ENCODE results near the gene PEX3.
"Not testable (repeated sequence)": the region's sequence is repeated elsewhere in the genome, so short reads cannot be mapped to it uniquely, and the experiment has no call there.

PEX3 gene

DNA sequence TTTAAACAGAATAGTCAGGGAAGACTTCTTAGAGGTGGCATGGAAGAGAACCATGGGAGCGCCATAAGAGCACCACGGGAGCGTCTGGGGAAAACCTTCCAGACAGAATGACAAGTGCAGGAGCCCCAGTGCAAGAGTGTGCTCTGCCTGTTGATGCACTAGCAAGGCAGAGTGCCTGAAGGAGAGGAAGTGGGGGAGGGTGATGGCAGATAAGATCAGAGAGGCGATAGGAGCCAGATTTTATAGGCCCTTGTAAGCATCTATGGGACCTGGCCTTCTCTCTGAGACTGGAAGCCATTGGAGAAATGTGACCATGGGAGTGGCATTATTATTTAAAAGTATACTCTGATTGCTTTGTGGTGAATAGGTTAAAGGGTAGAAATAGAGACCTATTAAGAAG lies 47.8 kb downstream of the PEX3 start:
- in situ Hi-C loops (cut with HindIII; ENCODE audit: low pct_unique_long_range_greater_than_20kb, low sequenced_read_pairs), result no loop called here
- no peak for TF ChIP-seq JUND (IDR thresholded peaks at IDR 0.05; ENCODE audit: low read depth)
- no peak for DNase-seq (ENCODE audit: low read depth in 1 of 2, low spot score in 1 of 2)

DNA sequence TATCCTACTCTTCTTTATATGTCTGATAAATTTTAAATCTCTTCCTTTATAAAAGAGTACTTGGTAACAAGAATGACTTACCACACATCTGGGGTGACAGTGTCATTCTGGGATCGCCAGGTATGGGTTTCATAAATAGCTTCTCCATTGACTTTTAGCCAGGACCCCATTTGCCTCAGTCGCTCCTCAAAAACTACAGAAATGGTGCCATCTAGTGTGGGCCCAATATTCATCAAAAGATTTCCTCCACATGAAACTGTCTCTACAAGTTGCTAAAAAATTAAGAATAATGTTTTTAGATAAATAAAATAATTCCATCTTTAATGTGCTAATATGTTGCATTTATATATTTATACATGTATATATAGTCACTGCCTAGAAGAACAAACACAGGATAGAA lies 51.2 kb downstream of the PEX3 start:
- in situ Hi-C loops (cut with HindIII; ENCODE audit: low pct_unique_long_range_greater_than_20kb, low sequenced_read_pairs), result no loop called here
- no peak for DNase-seq (ENCODE audit: low read depth in 1 of 2, low spot score in 1 of 2)
- TF ChIP-seq JUND (IDR thresholded peaks at IDR 0.05; ENCODE audit: low read depth), result no peak

DNA sequence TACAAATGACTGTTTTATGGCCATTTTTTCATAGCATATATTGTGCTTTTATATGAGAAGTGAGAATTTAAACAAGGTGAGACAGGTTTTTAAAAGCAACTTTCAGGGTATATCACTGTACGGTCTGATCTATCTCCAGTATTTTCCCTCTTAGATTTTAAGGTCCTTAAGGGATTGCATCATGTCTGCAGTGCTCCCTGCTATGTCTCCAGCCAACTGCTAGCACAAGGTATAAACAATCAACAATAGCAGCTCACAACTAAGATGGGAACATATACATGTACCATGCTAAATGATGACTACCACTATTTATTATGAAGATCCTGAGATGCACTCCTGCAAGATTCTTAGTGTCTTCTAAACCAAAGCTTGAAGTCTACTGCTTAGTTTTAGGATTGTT lies 53.8 kb downstream of the PEX3 start:
- in situ Hi-C loops (cut with HindIII; ENCODE audit: low pct_unique_long_range_greater_than_20kb, low sequenced_read_pairs), result no loop called here
- no peak for DNase-seq (ENCODE audit: low read depth in 1 of 2, low spot score in 1 of 2)
- no peak for TF ChIP-seq JUND (IDR thresholded peaks at IDR 0.05; ENCODE audit: low read depth)

DNA sequence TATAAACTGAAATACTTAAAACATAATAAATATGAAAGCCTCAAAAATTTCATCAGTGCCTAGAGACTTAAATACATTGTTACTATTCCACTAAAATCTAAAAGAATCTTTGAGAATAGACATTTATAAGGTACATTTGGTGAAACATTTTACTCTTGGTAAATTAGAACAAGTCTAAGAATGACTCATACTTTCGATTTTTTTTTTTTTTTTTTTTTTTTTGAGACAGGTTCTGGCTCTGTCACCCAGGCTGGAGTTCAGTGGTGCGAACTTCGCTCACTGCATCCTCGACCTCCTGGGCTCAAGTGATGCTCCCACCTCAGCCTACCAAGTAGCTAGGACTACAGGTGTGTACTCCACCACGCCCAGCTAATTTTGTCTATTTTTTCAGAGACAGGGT lies 54.5 kb downstream of the PEX3 start:
- in situ Hi-C loops (cut with HindIII; ENCODE audit: low pct_unique_long_range_greater_than_20kb, low sequenced_read_pairs), result no loop called here

DNA sequence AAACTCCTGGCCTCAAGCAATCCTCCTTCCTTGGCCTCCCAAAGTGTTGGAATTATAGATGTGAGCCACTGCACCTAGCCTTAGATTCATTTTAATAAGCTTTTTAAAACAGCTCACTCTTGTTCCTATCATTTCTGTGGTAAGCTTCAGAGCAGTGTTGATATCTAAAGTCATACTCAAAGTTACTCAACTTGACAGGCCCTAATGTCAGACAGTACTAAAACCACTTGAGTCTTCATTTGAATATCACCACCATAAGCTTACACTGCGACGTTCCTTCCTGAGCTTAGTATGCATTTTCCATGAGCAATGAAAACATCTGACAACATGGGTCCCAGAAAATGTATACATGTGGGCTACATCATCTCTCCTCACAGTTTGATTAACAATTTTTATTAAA lies 54.9 kb downstream of the PEX3 start:
- in situ Hi-C loops (cut with HindIII; ENCODE audit: low pct_unique_long_range_greater_than_20kb, low sequenced_read_pairs), result no loop called here
- TF ChIP-seq JUND (IDR thresholded peaks at IDR 0.05; ENCODE audit: low read depth), result no peak
- DNase-seq (ENCODE audit: low read depth in 1 of 2, low spot score in 1 of 2), result no peak

More for the DNA sequence above, 54.5 kb downstream of the PEX3 start:
- no peak for TF ChIP-seq JUND (IDR thresholded peaks at IDR 0.05; ENCODE audit: low read depth)
- no peak for DNase-seq (ENCODE audit: low read depth in 1 of 2, low spot score in 1 of 2)

DNA sequence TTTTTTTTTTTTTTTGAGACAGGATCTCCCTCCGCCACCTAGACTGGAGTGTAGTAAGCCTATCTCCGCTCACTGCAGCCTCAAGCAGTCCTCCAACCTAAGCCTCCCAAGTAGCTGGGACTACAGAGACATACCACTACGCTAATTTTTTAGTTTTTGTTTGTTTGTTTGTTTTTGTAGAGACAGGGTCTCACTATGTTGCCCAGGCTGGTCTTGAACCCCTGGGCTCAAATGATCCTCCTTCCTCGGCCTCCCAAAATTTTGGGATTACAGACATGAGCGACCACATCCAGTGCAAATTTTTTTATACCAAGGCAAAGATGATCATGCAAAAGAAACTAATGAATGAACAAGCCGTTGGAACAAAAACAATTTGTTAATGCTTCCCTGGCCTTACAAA lies 55.6 kb downstream of the PEX3 start:
- in situ Hi-C loops (cut with HindIII; ENCODE audit: low pct_unique_long_range_greater_than_20kb, low sequenced_read_pairs), result no loop called here
- DNase-seq (ENCODE audit: low read depth in 1 of 2, low spot score in 1 of 2), result no peak
- TF ChIP-seq JUND (IDR thresholded peaks at IDR 0.05; ENCODE audit: low read depth), result no peak

DNA sequence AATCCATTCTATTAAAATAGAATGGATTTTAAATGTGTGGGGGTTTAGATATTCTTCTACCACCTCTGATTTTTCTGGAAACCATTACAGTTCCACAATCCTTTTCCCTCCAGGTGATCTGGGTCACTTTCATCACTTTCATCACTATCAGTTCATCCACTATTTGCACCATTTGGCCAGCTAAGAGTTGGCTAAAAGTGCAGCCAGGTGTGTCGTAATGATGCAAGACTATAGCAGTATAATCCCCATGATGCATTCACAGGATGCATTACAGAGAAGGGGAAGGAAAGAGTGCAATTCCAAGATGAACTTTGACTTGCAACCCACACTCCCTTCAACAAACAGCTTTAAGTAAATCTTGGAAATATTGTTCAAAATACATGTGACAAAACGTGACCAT lies 56.0 kb downstream of the PEX3 start:
- no peak for TF ChIP-seq JUND (IDR thresholded peaks at IDR 0.05; ENCODE audit: low read depth)
- in situ Hi-C loops (cut with HindIII; ENCODE audit: low pct_unique_long_range_greater_than_20kb, low sequenced_read_pairs), result no loop called here
- no peak for DNase-seq (ENCODE audit: low read depth in 1 of 2, low spot score in 1 of 2)

DNA sequence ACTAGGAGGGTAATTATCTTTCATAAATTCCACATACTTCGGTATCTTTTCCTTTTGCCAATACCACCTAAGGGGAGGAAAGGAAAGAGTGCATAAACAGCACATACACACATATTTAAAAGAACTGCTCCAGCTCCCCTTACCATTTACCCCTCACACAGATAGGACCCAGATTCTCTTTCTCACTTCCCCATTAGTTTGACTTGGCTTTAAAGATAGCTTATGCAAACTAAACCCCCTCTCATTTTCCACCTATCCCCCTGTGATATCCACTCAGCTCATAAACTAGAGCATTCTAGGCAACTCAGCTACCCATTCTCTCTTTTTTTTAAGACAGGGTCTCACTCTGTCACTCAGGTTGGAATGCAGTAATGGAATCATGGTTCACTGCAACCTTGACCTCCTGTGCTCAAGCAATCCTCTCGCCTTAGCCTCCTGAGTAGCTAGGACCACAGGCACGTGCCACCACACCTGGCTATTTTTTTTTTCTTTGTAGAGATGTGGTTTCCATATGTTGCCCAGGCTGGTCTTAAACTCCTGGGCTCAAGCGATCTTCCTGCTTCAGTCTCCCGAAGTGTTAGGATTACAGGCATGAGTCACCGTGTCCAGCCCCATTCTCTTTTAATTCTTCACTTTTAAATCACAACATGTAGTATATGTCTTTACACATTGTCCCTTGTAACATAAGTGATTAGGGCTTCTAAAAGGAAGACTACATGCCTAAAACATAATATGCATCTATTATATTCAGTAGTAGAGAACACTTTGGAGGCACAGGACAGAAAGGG lies 56.9 kb downstream of the PEX3 start:
- no peak for DNase-seq (ENCODE audit: low read depth in 1 of 2, low spot score in 1 of 2)
- in situ Hi-C loops (cut with HindIII; ENCODE audit: low pct_unique_long_range_greater_than_20kb, low sequenced_read_pairs), result no loop called here
- TF ChIP-seq JUND (IDR thresholded peaks at IDR 0.05; ENCODE audit: low read depth), result no peak

DNA sequence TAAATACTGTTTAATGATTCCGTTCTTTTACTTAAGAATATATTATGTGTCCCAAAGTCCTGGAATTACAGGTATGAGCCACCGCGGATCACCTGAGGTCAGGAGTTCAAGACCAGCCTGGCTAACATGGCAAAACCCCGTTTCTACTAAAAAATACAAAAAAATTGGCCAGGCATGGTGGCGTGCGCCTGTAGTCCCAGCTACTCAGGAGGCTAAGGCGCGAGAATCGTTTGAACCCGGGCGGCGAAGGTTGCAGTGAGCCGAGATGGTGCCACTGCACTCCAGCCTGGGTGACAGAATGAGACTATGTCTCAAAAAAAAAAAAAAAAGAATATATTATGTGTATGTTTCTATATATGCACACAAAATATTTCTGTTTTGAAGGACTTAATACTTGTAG lies 59.7 kb downstream of the PEX3 start:
- DNase-seq (ENCODE audit: low read depth in 1 of 2, low spot score in 1 of 2); in situ Hi-C loops (cut with HindIII; ENCODE audit: low pct_unique_long_range_greater_than_20kb, low sequenced_read_pairs): not testable (repeated sequence)

DNA sequence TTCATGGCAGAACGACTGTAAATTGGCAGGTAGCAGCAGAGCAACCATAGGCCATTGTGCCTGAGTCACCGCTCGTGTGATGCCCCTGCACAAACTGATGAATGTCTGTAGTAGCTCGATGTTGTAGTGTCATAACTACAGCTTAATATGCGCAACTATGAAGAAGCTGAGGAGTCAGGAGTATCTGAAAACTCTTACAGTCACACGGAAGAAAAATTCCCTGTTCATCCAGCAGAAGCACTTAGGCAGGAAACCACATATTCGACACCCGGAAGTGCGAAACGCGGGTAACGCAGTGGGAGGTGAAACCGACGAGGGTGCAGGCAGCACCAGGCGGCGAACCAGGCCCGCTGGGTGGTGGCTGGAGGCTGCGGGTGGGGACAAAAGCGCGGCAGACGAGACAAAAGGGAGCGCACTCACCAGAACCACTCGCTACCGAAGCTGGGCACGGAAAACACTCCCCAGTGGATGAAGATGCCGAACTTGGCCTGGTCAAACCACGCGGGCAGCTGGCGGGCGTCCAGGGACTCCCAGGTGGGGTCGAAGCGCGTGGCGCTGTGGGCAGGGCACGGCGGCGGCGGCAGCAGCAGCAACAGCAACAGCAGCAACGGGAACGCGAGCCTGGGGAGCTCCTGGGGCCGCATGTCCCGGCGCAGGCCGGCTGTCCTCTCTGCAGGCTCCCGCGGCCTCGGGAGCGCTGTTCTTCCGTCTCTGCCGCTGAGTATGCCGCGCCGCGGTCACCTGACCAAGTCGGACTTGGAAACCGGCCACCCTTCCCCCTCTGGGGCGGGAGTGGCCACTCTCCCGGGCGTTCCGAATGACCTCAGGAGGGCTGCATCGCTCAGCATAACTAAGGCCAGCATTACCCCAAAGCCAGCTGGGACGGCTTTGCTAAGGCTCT lies 60.6 kb downstream of the PEX3 start, which contains the start of gene FUCA2:
Gene FUCA2, minus strand, starts transcription at position 730 of the 901 bp plus-strand sequence. Its CDS starts 86 bp downstream, at position 644.
- TF ChIP-seq JUND (IDR thresholded peaks at IDR 0.05; ENCODE audit: low read depth), result no peak
- in situ Hi-C loops (cut with HindIII; ENCODE audit: low pct_unique_long_range_greater_than_20kb, low sequenced_read_pairs), result no loop called here
- DNase-seq (ENCODE audit: low read depth in 1 of 2, low spot score in 1 of 2), result peak; percentile 33 to 75

DNA sequence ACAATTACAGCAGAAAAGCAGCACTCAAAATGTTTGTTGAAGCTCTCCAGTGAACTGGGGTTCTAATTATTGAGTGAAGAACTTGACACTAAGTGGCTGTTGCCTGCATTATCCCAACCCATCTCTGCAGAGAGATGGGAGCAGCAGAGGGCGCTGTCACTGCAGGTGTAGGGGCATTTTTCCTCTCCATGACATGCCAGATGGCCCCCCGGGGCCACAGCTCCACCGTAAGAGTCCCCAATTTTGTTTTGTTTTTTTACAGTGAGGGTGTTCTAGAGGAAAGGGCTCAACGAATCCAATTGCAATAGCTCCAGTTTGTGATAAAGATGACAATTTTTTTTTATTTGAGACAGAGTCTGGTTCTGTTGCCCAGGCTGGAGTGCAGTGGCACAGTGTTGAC lies 62.8 kb downstream of the PEX3 start:
- TF ChIP-seq JUND (IDR thresholded peaks at IDR 0.05; ENCODE audit: low read depth), result no peak
- in situ Hi-C loops (cut with HindIII; ENCODE audit: low pct_unique_long_range_greater_than_20kb, low sequenced_read_pairs), result no loop called here
- peak; percentile 13 to 43 for DNase-seq (ENCODE audit: low read depth in 1 of 2, low spot score in 1 of 2)

DNA sequence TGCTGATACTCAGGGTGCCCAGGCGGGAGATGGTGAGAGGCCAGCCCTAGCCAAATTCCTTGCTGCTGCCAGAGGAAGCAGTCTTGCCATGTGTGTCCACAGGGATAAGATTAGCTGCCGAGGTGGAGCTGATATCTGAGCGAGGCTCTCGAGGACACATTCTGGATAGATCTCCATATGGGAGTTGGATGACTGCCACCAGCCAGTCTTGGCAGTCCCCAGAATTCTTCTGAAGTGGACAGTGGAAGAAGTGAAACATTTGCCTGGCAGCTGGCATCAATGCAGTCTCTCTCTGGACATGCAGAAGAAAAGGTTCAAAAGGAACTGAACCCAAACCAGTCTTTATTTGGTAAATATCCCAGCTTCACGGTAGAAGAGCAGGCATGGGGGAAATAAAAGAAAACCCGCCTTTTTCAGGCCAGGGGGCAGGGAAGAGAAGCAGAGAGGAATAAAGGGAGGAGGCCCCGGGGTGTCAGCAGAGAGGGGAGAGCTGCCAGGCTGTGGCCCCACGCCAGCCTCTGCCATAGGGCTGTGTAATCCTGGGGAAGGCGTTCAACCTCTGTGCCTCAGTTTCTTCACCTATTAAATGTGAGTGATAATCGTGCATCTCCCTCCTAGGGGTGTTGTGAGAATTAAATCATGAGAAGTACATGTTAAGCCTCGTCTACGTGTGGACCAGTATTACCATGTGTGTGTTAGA lies 64.6 kb downstream of the PEX3 start:
- in situ Hi-C loops (cut with HindIII; ENCODE audit: low pct_unique_long_range_greater_than_20kb, low sequenced_read_pairs), result no loop called here

More for the DNA sequence above, 64.6 kb downstream of the PEX3 start:
- TF ChIP-seq JUND (IDR thresholded peaks at IDR 0.05; ENCODE audit: low read depth), result no peak
- no peak for DNase-seq (ENCODE audit: low read depth in 1 of 2, low spot score in 1 of 2)
